Nephron progenitor cell (in vitro differentiated cells): ENCODE results near the gene SH3PXD2B.
"Not testable (repeated sequence)": the region's sequence is repeated elsewhere in the genome, so short reads cannot be mapped to it uniquely, and the experiment has no call there.

ENCODE experiments used
- DNase-seq: peaks from one replicate; pipeline ENCODE4 v3.0.0; 2021
- H3K27ac Mint-ChIP-seq: 2 replicates; pipeline ENCODE4 v1.8.0; 2021; ENCODE audit warnings: mild to moderate bottlenecking, moderate library complexity, mixed read lengths
- H3K27me3 Mint-ChIP-seq: 2 replicates; pipeline ENCODE4 v1.8.0; 2021; ENCODE audit warnings: mild to moderate bottlenecking, low read depth, mixed read lengths; ENCODE audit not compliant: poor library complexity
- H3K36me3 Mint-ChIP-seq: 2 replicates; pipeline ENCODE4 v1.8.0; 2021; ENCODE audit warnings: low read depth, mixed read lengths
- H3K4me1 Mint-ChIP-seq: 2 replicates; pipeline ENCODE4 v1.8.0; 2021; ENCODE audit warnings: mixed read lengths
- H3K4me3 Mint-ChIP-seq: 2 replicates; pipeline ENCODE4 v1.8.0; 2021; ENCODE audit warnings: mild to moderate bottlenecking, moderate library complexity, mixed read lengths
- H3K9me3 Mint-ChIP-seq: 2 replicates; pipeline ENCODE4 v1.8.0; 2021; ENCODE audit warnings: mild to moderate bottlenecking, moderate library complexity, mixed read lengths
- TF ChIP-seq, protein P1 (sequence below): fragments of 200-600 bp; sonication (generic); IDR thresholded peaks from 2 replicates; pipeline ENCODE4 v1.5.0; 2021; ENCODE audit warnings: antibody characterized with exemption

SH3PXD2B gene

GRCh38 chr5:172293745-172294342 lies 160.5 kb downstream of the SH3PXD2B start:
- TF ChIP-seq, protein P1, sequence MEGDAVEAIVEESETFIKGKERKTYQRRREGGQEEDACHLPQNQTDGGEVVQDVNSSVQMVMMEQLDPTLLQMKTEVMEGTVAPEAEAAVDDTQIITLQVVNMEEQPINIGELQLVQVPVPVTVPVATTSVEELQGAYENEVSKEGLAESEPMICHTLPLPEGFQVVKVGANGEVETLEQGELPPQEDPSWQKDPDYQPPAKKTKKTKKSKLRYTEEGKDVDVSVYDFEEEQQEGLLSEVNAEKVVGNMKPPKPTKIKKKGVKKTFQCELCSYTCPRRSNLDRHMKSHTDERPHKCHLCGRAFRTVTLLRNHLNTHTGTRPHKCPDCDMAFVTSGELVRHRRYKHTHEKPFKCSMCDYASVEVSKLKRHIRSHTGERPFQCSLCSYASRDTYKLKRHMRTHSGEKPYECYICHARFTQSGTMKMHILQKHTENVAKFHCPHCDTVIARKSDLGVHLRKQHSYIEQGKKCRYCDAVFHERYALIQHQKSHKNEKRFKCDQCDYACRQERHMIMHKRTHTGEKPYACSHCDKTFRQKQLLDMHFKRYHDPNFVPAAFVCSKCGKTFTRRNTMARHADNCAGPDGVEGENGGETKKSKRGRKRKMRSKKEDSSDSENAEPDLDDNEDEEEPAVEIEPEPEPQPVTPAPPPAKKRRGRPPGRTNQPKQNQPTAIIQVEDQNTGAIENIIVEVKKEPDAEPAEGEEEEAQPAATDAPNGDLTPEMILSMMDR: no peak
- DNase-seq: no peak
- Mint-ChIP-seq H3K27ac (no peak overlapping the region), H3K36me3 (no peaks in the 10 kb centered on the region), H3K9me3 (no peaks in the 10 kb centered on the region), H3K4me3 (no peak overlapping the region), H3K27me3 (peaks cover 4% of the 10 kb centered on the region), H3K4me1 (peaks cover 13% of the 10 kb centered on the region)

- no peaks in the 10 kb centered on the region for H3K36me3 Mint-ChIP-seq
- peak; percentile 56 for DNase-seq
- H3K27me3 Mint-ChIP-seq: peaks cover 4% of the 10 kb centered on the region
- no peak overlapping the region for H3K27ac Mint-ChIP-seq
- no peaks in the 10 kb centered on the region for H3K9me3 Mint-ChIP-seq
- peaks cover 13% of the 10 kb centered on the region for H3K4me1 Mint-ChIP-seq
- H3K4me3 Mint-ChIP-seq: no peak overlapping the region
- TF ChIP-seq, protein P1: peak; percentile 91
These were observed 161.1 kb downstream of the SH3PXD2B start for GRCh38 chr5:172293054-172293744.

DNA sequence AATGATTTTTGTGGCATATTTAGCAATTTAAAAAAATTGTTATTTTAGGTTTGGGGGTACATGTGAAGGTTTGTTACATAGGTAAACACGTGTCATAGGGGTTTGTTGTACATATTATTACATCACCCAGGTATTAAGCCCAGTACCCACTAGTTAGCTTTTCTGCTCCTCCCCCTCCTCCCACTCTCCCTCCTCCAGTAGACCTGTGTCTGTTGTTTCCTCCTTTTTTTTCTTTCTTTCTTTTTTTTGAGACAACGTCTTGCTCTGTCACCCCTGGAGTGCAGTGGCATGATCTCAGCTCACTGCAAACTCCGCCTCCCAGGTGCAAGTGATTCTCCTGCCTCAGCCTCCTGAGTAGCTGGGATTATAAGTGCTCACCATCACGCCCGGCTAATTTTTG lies 162.5 kb downstream of the SH3PXD2B start:
- not testable (repeated sequence) for H3K36me3 Mint-ChIP-seq, H3K4me3 Mint-ChIP-seq, DNase-seq, H3K27ac Mint-ChIP-seq, H3K9me3 Mint-ChIP-seq, H3K27me3 Mint-ChIP-seq
- H3K4me1 Mint-ChIP-seq: peaks cover 13% of the 10 kb centered on the region

DNA sequence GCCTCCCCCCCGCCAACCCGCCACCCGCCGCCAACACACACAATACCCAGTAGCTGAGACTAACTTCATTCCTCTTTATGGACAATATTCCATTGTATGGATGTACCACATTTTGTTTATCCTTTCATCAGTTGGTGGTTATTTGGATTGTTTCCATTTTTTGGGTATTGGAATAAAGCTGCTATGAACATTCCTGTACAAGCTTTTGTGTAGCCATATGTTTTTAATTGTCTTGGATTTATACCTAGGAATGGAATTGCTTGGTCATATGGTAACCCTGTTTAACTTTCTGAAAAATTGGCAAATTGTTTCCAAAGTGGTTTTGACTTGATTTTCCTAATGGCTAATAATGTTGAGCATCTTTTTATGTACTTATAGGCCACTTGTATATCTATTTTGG lies 165.9 kb downstream of the SH3PXD2B start:
- Mint-ChIP-seq H3K27ac (no peak overlapping the region), H3K9me3 (no peaks in the 10 kb centered on the region), H3K4me3 (no peak overlapping the region), H3K4me1 (peaks cover 30% of the 10 kb centered on the region), H3K36me3 (no peaks in the 10 kb centered on the region), H3K27me3 (peaks cover 7% of the 10 kb centered on the region)
- TF ChIP-seq, protein P1: no peak
- no peak for DNase-seq

GRCh38 chr5:172287140-172287539 lies 167.2 kb downstream of the SH3PXD2B start:
- not testable (repeated sequence) for DNase-seq, H3K27me3 Mint-ChIP-seq, H3K4me3 Mint-ChIP-seq, H3K27ac Mint-ChIP-seq, H3K9me3 Mint-ChIP-seq, H3K36me3 Mint-ChIP-seq
- peaks cover 32% of the 10 kb centered on the region for H3K4me1 Mint-ChIP-seq

GRCh38 chr5:172285226-172286143 lies 168.8 kb downstream of the SH3PXD2B start:
- Mint-ChIP-seq H3K27ac (no peak overlapping the region), H3K4me3 (peak overlapping the region; percentile 98), H3K9me3 (no peaks in the 10 kb centered on the region), H3K27me3 (peaks cover 7% of the 10 kb centered on the region), H3K36me3 (peaks cover 12% of the 10 kb centered on the region), H3K4me1 (peaks cover 42% of the 10 kb centered on the region)
- DNase-seq: no peak
- TF ChIP-seq, protein P1: no peak
